Fibroblast of skin of back (primary cell): ENCODE data around the gene AHRR.

ENCODE experiments used
- DNase-seq: peaks from one replicate; pipeline ENCODE4 v3.0.0-alpha.2; 2013

AHRR gene

GRCh38 chr5:445591-445990, 124.1 kb downstream of the AHRR start:
- no peak for DNase-seq

GRCh38 chr5:446066-446882, 124.8 kb downstream of the AHRR start:
- DNase-seq: no peak

DNA sequence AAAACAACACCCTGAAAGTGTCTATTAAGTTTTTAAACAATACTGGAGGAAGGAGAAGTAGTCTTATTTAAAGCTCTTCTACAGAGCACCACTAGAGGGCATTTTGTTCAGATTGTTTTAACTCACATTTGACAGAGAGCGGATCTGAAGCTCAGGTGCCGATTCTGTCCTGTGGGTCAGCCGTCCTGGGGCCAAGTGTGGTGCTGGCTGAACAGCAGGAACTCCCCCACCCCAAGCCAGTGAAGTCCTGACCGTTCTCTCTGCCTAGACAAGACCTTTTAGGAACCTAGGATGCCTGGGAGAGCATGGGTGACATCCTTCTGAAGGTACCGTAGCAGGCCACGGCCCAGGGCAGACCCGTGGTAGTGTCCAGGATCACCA, 125.4 kb downstream of the AHRR start:
- peak; percentile 45 for DNase-seq

GRCh38 chr5:447501-447900, 126.0 kb downstream of the AHRR start:
- DNase-seq: no peak

DNA sequence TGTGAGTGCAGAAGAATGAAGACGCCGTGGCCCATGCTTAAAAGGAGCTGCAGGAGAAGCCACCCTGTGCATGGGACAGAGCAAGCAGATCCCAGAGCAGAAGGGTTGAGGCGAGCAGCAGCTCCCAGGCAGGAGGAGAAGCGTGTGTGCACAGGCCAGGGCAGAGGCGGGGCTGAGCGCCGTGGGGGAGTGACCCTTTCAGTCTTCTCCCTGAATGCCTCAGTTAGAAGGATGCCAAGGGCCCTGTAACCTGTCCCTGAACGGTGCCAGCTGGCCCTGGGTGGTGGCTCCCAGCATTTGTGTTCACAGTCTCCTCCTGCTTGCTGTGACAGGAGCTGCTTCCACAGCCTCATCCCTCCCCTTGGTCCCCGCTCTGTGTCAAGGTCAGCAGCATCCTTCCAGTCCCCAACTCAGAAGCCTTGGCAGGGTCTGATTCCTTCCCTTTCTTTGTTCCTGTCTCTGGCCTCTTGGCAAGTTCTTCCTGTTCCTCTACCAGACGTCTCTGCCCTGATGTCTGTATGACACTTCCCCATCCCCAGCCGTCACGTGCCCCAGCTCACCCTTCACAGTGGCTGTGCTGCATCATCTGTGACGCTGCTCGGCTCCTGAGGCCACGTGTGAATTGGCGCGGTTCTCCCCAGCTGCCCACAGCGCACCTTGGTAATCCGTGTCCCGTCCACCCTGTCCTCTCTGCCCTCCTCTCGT, 126.7 kb downstream of the AHRR start:
- DNase-seq: no peak

GRCh38 chr5:448766-449090, 127.2 kb downstream of the AHRR start:
- DNase-seq: no peak

DNA sequence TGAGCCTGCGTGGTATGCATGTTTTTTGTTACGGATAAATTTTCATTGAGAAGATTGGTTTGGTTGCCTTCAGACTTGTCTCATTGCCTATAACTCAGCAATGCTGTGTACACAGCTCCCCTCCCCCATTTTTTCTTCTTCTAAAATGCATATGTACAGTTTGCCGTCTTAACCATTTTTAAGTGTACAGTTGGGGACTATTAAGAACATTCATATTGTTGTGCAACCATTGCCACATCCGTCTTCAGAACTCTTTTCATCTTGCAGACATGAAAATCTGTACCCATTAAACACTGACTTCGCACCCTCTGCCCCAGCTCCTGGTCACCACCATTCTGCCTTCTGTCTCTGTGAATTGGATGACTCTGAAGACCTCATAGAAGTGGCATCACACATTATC, 127.6 kb downstream of the AHRR start:
- DNase-seq: no peak

DNA sequence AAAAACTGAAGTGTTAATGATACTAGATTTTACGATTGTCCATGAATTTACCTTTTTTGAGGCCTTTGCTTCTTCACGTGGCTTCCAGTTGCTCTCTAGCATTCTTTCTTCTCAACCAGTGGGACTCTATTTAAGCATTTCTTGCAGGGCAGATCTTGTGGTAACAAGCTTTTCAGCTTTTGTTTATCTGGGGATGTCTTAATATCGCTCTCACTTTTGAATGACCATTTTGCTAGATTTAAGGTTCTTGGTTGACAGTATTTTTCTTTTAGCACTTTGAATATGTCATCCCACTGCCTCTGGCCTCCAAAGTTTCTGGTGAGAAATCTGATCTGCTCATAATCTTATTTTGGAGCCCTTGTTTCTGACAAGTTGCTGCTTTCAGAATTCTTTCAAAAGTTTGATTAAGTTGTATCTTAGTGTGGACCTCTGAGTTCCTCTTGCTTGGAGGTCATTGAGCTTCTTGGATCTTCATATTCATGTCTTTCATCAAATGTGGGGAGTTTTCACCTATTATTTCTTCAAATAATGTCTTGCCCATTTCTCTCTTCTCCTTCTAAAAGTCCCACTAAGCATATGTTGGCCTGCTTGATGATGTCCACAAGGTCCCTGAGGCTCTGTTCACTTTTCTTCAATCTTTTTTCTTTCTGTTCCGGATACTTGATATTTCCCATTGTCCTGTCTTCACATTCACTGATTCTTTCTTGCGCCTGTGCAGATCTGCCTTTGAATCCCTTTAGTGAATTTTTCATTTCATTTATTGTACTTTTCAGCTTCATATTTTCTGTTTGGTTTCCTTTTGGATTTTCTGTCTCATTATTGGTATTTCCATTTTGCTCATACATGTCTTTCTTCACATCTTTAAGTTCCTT, 130.3 kb downstream of the AHRR start:
- DNase-seq: no peak

DNA sequence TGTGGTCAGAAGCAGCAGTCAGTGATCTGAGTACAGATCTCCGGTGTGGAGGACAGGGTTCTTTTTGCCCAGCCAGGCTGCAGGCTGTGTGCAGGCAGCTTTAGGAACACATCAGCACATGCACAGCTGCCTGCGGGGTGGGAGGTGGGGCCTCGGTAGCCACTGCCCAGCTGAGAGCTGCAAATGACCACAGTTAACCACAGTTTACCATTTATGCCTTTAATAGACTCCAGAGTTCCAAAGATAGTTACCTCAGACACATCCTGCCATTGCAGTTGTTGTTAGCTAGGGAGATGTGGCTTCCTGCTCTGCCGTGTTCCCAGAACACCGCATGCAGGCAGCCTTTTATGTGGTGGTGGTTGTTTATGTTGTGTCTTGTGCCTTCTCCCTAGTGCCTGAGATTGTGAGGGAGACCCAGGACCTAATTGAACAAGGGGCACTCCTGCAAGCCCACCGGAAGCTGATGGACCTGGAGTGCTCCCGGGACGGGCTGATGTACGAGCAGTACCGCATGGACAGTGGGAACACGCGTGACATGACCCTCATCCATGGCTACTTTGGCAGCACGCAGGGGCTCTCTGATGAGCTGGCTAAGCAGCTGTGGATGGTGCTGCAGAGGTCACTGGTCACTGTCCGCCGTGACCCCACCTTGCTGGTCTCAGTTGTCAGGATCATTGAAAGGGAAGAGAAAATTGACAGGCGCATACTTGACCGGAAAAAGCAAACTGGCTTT, 131.6 kb downstream of the AHRR start:
- DNase-seq: no peak

DNA sequence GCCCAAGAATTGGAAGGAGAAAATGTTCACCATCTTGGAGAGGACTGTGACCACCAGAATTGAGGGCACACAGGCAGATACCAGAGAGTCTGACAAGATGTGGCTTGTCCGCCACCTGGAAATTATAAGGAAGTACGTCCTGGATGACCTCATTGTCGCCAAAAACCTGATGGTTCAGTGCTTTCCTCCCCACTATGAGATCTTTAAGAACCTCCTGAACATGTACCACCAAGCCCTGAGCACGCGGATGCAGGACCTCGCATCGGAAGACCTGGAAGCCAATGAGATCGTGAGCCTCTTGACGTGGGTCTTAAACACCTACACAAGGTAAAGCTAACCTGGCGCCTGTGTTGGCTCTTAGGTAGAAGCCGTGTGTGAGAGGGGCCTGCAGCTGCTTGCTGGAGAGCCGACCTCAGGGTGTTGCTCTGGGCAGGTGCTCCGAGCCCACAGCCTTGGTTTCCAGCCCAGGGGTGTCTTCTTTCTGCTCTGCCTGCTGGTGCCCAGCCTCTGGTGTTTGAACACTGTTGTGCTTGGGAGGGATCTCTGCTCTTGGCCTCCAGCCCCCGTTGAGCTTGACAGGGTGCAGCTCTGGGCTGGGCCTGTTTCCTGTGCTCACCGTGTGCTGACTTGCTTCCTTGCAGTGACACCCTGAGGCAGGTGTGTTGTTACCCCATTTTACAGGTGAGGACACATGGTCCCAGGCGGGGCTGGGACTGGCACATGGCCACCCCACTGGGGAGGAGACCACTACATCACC, 132.4 kb downstream of the AHRR start:
- no peak for DNase-seq

- no peak for DNase-seq
Observed at GRCh38 chr5:454936-455335, 133.4 kb downstream of the AHRR start.

GRCh38 chr5:455806-456205, 134.3 kb downstream of the AHRR start:
- no peak for DNase-seq

DNA sequence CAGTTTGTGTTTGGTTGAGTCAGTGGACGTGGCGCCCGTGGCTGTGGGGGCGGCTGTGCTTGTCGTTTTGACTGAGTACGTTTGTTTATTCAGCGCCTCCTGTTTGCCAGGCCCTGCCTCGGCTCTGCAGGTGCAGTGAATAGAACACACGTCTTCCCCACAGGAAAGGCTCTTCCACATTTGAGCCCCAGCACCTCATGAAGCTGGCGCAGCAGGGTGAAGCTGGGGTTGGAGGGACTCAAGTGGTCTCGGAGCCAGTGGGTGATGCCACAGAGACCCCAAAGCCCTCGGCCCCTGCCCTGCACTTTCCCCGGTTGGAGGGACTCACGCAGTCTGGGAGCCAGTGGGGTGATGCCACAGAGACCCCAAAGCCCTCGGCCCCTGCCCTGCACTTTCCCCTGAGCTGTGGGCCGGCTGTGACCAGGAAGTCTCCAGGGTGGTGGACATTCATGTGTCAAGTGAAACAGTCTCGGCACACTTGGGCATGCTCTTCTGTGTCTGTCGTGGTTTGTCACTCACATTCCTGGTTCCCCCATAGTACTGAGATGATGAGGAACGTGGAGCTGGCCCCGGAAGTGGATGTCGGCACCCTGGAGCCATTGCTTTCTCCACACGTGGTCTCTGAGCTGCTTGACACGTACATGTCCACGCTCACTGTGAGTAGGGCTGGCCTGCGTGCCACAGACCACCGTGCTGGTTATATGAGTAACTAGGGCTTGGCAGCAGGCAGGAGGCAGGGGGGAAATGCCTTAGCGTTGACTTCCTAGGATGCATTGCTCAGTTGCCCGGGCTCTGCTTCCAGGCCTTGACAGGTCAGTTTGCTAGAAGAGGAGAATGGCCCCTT, 135.1 kb downstream of the AHRR start:
- no peak for DNase-seq

DNA sequence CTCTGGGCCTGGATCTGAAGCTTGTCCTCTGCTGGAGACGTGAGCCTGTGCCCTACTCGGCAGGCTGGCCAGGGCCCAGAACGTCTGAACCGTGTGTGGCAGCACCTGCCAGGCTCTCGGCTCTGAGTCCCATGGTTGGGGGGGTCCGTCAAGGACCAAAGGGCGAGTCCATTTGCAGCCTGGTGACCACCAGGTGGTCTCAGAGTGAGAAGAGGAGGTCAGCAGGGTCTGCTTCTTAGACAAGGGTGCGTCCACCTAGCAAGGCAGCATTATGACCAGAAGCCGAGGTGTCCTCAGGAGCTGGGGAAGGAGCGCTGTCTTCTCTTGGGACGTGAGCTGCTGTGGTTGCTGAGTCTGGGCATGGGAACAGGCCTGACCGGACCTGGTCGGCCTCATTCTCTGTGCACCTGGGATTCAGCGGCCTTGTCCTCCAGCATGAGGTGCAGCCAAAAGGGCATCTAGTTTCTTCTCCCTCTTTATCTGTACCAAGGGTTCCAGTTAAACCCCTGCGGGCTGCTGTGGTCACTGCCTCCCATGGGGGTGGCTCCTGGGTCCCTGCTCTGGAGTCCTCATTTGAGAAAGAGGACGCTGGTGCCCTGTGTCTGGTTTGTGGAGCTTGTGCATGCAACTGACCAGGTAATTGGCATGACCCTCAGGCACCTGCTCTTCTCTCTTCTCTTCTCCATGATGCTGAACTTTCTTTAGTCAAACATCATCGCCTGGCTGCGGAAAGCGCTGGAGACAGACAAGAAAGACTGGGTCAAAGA, 135.9 kb downstream of the AHRR start:
- no peak for DNase-seq

DNA sequence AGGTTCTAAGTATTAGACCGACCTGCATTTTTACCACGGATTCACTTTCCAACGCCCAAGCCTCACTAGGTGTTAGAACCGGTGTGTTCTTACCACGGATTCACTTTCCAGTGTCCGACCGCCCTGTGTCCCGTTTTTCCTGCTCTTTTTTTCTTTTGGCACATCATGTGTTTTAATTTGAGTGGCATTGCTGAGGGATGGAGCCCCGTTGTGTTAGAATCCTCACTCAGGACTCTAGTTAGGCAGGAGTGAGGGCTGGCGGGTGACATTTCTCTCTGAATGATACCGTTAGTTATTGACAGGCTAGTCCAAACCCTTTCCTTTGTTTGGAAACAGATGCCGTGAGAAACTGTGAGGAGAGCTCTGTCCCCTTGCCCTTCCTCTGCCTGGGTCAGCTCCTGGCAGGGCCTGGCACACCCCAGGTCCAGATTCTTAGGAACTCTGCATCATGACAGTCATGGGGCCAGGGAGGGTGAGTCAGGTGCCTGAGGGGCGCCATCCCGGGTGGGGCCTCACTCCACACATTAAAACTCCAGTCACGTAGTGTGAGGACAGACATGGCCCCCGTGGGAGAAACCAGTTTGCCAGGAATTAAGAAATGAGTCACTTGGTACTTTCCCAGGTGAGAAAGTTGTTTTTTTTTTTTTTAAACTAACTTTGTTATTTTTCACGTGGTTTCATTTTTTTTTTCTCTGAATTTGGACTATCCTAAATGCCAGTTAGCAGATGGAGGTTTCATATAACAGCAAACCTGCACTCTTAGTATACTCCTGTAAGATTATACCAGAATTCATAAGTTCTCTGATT, 137.2 kb downstream of the AHRR start:
- DNase-seq: peak; percentile 46

GRCh38 chr5:459562-460272, 138.2 kb downstream of the AHRR start:
- no peak for DNase-seq

GRCh38 chr5:460273-460625, 138.7 kb downstream of the AHRR start:
- no peak for DNase-seq

DNA sequence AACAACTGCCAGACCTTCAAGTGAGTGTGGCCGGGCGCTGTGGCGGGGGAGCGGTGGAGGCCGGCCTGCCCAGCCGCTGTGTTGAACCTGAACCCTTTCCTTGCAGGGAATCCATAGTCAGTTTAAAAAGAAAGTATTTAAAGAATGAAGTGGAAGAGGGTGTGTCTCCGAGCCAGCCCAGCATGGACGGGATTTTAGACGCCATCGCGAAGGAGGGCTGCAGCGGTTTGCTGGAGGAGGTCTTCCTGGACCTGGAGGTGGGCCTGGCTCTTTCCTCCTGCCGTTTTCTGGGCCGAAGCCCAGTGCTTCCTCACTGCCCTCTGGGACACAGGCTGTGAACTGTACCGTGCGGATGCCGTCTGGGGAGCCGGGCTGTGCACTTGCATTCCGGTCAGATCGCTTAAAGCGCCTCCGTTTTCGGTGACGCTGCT, 140.6 kb downstream of the AHRR start:
- DNase-seq: no peak

- DNase-seq: no peak
Observed at GRCh38 chr5:463301-463700, 141.8 kb downstream of the AHRR start.
